WTC11 (cell line): Measurements from ENCODE around the gene DYNC1LI2. TPM values are rescaled to one million over a fixed set of nuclear protein-coding genes. Genes with fewer than 3 reads are reported as not detected.

ENCODE experiments used
- ATAC-seq: fragments of 200-7000 bp; cut with Tn5 transposase; 2 replicates; pipeline ENCODE4 v1.10.0; 2021; ENCODE audit warnings: mild to moderate bottlenecking, moderate library complexity
- CTCF ChIA-PET: fragments of 300-600 bp; sonication (Branson Sonifier 250); formaldehyde crosslinking; loops from one replicate; lab custom pipeline; 2021; ENCODE audit warnings: antibody characterized with exemption; lab: Charles Lee
- POLR2A ChIA-PET: fragments of 350-600 bp; sonication (Branson Sonifier 250); formaldehyde crosslinking; loops from one replicate; lab custom pipeline; 2021; ENCODE audit warnings: antibody characterized with exemption; lab: Charles Lee
- DNase-seq: peaks from one replicate; pipeline ENCODE4 v3.0.0; 2021; ENCODE audit warnings: low spot score
- H3K27ac Mint-ChIP-seq: 2 replicates; pipeline ENCODE4 v1.8.0; 2021; ENCODE audit warnings: mixed read lengths
- H3K27me3 Mint-ChIP-seq: 2 replicates; pipeline ENCODE4 v1.8.0; 2021; ENCODE audit warnings: low read depth, mild to moderate bottlenecking, moderate library complexity, mixed read lengths
- H3K36me3 Mint-ChIP-seq: 2 replicates; pipeline ENCODE4 v1.8.0; 2021; ENCODE audit warnings: mixed read lengths
- H3K4me1 Mint-ChIP-seq: 2 replicates; pipeline ENCODE4 v1.8.0; 2022; ENCODE audit warnings: mixed read lengths
- H3K4me3 Mint-ChIP-seq: 2 replicates; pipeline ENCODE4 v1.8.0; 2021; ENCODE audit warnings: mild to moderate bottlenecking, moderate library complexity, mixed read lengths
- H3K9me3 Mint-ChIP-seq: 2 replicates; pipeline ENCODE4 v1.8.0; 2021; ENCODE audit warnings: mixed read lengths
- ATF1 ChIP-seq: sonication (generic); formaldehyde crosslinking; IDR thresholded peaks from 2 replicates; pipeline ENCODE4 v1.8.1; 2023; ENCODE audit warnings: mild to moderate bottlenecking, moderate library complexity, missing genetic modification reagents
- ATF2 ChIP-seq: sonication (generic); formaldehyde crosslinking; IDR thresholded peaks from 2 replicates; pipeline ENCODE4 v1.8.1; 2022; ENCODE audit warnings: low read depth, missing genetic modification reagents, borderline replicate concordance
- E2F4 ChIP-seq: sonication (generic); formaldehyde crosslinking; IDR thresholded peaks from 2 replicates; pipeline ENCODE4 v1.8.1; 2022; ENCODE audit warnings: low read depth, mild to moderate bottlenecking, moderate library complexity, missing genetic modification reagents, borderline replicate concordance
- FOXK1 ChIP-seq: sonication (generic); formaldehyde crosslinking; IDR thresholded peaks from 2 replicates; pipeline ENCODE4 v1.8.0; 2022; ENCODE audit warnings: mild to moderate bottlenecking, moderate library complexity, missing genetic modification reagents
- FOXP1 ChIP-seq: sonication (generic); formaldehyde crosslinking; IDR thresholded peaks from 2 replicates; pipeline ENCODE4 v1.8.0; 2022; ENCODE audit warnings: missing genetic modification reagents, mild to moderate bottlenecking, moderate library complexity, borderline replicate concordance
- NFATC4 ChIP-seq: fragments of 250-450 bp; sonication (Bioruptor Pico); IDR thresholded peaks from 2 replicates; pipeline ENCODE4 v1.9.0; 2021; ENCODE audit warnings: mild to moderate bottlenecking
- SP1 ChIP-seq: sonication (generic); formaldehyde crosslinking; conservative IDR thresholded peaks from 2 replicates; pipeline ENCODE4 v1.8.1; 2022; ENCODE audit warnings: missing genetic modification reagents
- TEAD4 ChIP-seq: sonication (generic); formaldehyde crosslinking; IDR thresholded peaks from 2 replicates; pipeline ENCODE4 v1.8.0; 2022; ENCODE audit warnings: mild to moderate bottlenecking, missing genetic modification reagents
- TP53 ChIP-seq: sonication (generic); formaldehyde crosslinking; IDR thresholded peaks from 2 replicates; pipeline ENCODE4 v1.8.1; 2023; ENCODE audit warnings: mild to moderate bottlenecking, missing genetic modification reagents
- ZNF138 ChIP-seq: sonication (generic); formaldehyde crosslinking; conservative IDR thresholded peaks from 2 replicates; pipeline ENCODE4 v1.8.1; 2022; ENCODE audit warnings: mild to moderate bottlenecking, moderate library complexity, missing genetic modification reagents
- ZNF532 ChIP-seq: fragments of 250-450 bp; sonication (Bioruptor Pico); IDR thresholded peaks from 2 replicates; pipeline ENCODE4 v1.9.0; 2021; ENCODE audit warnings: mild to moderate bottlenecking, borderline replicate concordance
- total RNA-seq: library from RNA; stranded (reverse); gene quantifications from 3 replicates; pipeline ENCODE4 v1.2.3, GENCODE V29; 2021
- TF ChIP-seq, protein P1 (sequence below): sonication (generic); formaldehyde crosslinking; IDR thresholded peaks from 2 replicates; pipeline ENCODE4 v1.8.1; 2023; ENCODE audit warnings: mild to moderate bottlenecking, missing genetic modification reagents
- TF ChIP-seq, protein P2 (sequence below): sonication (generic); formaldehyde crosslinking; IDR thresholded peaks from 2 replicates; pipeline ENCODE4 v1.8.0; 2022; ENCODE audit warnings: missing genetic modification reagents

Gene DYNC1LI2
- total RNA-seq, 1 experiment from 2014 or later: 89.8 TPM

DNA sequence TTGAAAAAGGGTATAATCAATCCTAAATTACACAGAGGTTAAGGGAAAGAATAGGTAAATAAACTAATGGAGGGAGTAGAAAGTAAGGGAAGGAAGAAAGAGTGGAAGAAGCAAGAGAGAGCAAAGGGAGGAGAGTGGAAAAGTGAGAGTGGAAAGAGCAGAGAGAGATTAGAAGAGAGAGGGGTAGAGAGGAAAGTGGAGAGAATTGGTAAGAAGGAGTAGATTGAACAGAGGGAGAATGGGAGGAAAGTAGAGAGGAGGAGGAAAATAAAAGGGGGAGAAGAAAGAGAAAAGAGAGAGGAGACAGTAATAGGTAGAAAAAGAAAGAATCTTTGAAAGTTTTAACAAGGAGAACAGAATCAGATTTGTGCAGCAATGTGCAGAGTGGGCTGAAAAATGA is 25.0 kb upstream of the DYNC1LI2 start:
- Mint-ChIP-seq H3K27me3 (no peaks in the 10 kb centered on the region), H3K27ac (no peak overlapping the region), H3K4me1 (no peaks in the 10 kb centered on the region), H3K4me3 (no peak overlapping the region), H3K9me3 (no peaks in the 10 kb centered on the region), H3K36me3 (no peaks in the 10 kb centered on the region)
- no peak for TF ChIP-seq SP1
- no peak for TF ChIP-seq TP53
- no peak for TF ChIP-seq ZNF532
- no peak for TF ChIP-seq ATF1 (CRISPR knock-in tag)
- no peak for TF ChIP-seq FOXK1
- no peak for TF ChIP-seq TEAD4 (CRISPR knock-in tag)
- TF ChIP-seq, protein P1, sequence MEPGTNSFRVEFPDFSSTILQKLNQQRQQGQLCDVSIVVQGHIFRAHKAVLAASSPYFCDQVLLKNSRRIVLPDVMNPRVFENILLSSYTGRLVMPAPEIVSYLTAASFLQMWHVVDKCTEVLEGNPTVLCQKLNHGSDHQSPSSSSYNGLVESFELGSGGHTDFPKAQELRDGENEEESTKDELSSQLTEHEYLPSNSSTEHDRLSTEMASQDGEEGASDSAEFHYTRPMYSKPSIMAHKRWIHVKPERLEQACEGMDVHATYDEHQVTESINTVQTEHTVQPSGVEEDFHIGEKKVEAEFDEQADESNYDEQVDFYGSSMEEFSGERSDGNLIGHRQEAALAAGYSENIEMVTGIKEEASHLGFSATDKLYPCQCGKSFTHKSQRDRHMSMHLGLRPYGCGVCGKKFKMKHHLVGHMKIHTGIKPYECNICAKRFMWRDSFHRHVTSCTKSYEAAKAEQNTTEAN: no peak
- TF ChIP-seq ZNF138 (CRISPR knock-in tag): no peak
- TF ChIP-seq, protein P2, sequence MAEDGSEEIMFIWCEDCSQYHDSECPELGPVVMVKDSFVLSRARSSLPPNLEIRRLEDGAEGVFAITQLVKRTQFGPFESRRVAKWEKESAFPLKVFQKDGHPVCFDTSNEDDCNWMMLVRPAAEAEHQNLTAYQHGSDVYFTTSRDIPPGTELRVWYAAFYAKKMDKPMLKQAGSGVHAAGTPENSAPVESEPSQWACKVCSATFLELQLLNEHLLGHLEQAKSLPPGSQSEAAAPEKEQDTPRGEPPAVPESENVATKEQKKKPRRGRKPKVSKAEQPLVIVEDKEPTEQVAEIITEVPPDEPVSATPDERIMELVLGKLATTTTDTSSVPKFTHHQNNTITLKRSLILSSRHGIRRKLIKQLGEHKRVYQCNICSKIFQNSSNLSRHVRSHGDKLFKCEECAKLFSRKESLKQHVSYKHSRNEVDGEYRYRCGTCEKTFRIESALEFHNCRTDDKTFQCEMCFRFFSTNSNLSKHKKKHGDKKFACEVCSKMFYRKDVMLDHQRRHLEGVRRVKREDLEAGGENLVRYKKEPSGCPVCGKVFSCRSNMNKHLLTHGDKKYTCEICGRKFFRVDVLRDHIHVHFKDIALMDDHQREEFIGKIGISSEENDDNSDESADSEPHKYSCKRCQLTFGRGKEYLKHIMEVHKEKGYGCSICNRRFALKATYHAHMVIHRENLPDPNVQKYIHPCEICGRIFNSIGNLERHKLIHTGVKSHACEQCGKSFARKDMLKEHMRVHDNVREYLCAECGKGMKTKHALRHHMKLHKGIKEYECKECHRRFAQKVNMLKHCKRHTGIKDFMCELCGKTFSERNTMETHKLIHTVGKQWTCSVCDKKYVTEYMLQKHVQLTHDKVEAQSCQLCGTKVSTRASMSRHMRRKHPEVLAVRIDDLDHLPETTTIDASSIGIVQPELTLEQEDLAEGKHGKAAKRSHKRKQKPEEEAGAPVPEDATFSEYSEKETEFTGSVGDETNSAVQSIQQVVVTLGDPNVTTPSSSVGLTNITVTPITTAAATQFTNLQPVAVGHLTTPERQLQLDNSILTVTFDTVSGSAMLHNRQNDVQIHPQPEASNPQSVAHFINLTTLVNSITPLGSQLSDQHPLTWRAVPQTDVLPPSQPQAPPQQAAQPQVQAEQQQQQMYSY (CRISPR knock-in tag): no peak
- no peak for TF ChIP-seq NFATC4 (CRISPR knock-in tag)
- TF ChIP-seq ATF2 (CRISPR knock-in tag): no peak
- no peak for TF ChIP-seq FOXP1 (CRISPR knock-in tag)
- CTCF ChIA-PET: interaction anchor here (1.2 to 2.1 kb wide), 2 partner anchors 54 to 91 kb away, joined by 4 to 9 read pairs; partner anchors contain the start of gene NAE1
- POLR2A ChIA-PET: no interaction called here
- DNase-seq: no peak
- ATAC-seq: no peak

GRCh38 chr16:66774981-66775380 is 23.6 kb upstream of the DYNC1LI2 start:
- Mint-ChIP-seq H3K4me3 (no peak overlapping the region), H3K4me1 (no peaks in the 10 kb centered on the region), H3K36me3 (no peaks in the 10 kb centered on the region), H3K27ac (no peak overlapping the region), H3K27me3 (no peaks in the 10 kb centered on the region), H3K9me3 (no peaks in the 10 kb centered on the region)
- POLR2A ChIA-PET: no interaction called here
- ATAC-seq (no peak), DNase-seq (no peak)
- TF ChIP-seq E2F4 (CRISPR knock-in tag) (no peak), FOXP1 (CRISPR knock-in tag) (no peak)
- CTCF ChIA-PET: interaction anchor here (0.6 to 1.2 kb wide), 2 partner anchors 23 to 1154 kb away, joined by 3 to 5 read pairs; partner anchors contain the start of gene DYNC1LI2
